Globus pallidus (tissue), 1 donor: Measurements from ENCODE around the gene FOXK2.
A peak's percentile ranks its signal among the peaks of the same experiment; 100 is the strongest.

Experiments used
- DNase-seq: peaks from one replicate; pipeline ENCODE4 v3.0.0-alpha.2; 2015; ENCODE audit warnings: low spot score

The FOXK2 gene

DNA sequence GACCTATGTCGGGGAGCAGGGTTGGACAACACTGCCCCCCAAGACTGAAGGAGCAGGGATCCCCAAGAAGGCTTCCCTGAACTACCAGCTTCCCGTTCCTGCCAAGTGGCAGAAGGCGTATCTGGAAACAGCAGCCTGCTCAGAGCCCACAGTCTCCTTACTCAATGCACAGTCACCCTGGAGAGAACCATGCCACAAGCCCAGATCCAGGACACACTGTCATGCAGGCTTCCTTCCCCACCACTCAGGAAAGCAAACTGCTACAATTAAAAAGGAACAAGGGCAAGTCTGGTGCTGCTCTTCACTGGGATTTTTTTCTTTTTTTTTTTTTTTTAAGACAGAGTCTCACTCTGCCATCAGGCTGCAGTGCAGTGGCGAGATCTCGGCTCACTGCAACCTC, 120.5 kb downstream of the FOXK2 start:
- no peak for DNase-seq

DNA sequence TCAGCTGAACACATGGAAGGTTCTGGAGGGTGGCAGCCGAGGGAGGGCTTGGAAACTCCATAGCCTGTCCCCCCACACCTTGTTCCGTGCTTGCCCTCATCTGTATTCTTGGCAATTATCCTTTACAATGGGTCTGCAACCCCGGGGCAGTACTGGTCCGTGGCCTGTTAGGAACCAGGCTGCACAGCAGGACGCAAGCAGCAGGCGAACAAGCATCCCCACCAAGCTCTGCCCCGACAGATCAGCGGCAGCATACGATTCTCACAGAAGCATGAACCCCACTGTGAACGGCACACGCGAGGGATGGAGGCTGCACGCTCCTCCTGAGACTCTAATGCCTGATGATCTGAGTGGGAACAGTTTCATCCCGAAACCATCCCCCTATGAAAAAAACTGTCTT, 122.5 kb downstream of the FOXK2 start:
- DNase-seq, result no peak

DNA sequence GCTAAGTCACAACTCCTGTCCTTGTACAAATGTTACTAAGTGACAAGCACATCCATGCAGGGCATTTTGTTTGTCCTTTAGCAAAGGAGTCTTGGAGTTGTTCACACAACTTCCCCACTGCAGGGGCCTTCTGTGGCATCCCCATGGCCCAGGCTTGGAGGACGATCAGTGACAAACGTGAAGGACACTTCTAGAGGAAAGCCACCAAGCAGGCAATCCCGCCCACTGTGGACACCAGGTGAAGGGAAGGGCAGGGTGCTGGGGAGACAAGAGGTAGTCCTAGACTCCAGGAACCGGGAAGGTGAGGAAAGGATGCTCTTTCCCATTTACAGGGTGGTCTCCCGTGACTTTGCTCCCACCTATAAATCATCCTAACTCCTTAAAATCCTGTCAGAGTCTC, 124.6 kb downstream of the FOXK2 start:
- no peak for DNase-seq

DNA sequence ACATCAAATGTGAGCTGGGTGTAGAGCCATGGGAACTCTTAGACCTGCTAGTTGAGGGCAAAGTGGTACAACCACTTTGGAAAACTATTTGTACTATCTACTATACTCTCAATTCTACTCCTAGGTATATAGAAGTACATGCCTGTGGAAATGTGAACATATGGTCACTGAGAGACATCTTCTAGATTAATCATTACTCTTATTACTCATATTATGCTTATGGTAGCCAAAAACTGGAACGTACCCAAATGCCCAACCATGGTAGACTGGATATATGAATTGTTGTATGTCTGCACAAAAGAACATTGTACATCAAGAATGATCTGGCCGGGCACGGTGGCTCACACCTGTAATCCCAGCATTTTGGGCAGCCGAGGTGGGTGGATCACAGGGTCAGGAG, 126.0 kb downstream of the FOXK2 start:
- no peak for DNase-seq

DNA sequence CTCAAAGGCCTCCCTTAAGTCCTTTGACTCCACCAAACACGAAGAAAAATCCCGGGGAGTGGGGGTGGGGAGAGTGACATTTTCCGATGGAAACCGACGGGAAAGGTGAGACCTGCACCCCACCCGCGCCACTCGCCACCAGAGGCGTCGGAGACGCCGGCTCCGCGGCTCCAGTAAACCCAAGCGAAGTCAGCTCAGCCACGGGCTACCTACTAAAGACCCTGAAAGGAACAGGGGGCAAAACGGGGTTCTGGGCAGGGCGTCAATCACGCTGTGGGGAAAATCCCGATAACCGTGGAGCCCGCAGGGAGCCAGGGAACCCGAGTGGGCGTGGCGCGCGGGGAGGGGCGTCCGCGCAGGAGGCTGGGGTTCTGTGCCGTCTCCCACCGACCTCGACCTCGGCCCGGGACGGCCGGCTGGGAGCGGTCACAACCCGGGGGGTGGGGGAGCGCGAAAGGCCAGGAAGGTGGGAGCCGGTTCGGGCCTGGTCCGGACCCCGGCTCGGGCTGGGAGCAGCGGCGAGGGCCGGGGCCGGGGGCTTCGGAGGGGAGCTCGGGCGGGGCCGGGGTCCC, 128.1 kb downstream of the FOXK2 start:
- DNase-seq, result no peak

DNA sequence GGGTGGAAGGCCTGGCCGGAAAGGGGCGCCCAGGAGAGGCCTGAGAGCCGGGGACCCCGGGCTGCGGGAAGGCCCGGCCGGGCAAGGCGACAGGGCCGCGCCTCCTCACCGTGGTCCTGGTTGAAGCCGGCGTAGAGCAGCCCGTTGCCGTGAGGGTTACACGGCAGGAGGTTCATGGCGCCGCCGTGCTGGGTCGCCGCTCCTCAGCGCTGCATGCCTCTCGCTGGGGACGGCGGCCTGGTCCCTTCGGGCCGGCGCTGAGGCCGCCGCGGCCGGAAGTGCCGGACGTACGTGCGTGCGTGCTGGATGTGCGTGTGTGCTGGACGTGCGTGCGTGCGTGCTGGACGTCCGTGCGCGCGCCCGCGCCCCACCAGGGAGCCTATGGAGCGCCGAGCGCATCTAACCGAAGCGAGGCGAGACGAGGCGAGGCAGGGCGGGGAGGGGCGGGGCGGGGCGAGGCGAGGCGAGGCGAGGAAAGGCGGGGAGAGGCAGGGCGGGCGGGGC, 128.7 kb downstream of the FOXK2 start, which contains the start of gene WDR45B:
Gene WDR45B, minus strand, starts transcription at position 280 of the 504 bp plus-strand sequence. Its CDS starts 104 bp downstream, at position 176.
- peak; percentile 97 for DNase-seq

DNA sequence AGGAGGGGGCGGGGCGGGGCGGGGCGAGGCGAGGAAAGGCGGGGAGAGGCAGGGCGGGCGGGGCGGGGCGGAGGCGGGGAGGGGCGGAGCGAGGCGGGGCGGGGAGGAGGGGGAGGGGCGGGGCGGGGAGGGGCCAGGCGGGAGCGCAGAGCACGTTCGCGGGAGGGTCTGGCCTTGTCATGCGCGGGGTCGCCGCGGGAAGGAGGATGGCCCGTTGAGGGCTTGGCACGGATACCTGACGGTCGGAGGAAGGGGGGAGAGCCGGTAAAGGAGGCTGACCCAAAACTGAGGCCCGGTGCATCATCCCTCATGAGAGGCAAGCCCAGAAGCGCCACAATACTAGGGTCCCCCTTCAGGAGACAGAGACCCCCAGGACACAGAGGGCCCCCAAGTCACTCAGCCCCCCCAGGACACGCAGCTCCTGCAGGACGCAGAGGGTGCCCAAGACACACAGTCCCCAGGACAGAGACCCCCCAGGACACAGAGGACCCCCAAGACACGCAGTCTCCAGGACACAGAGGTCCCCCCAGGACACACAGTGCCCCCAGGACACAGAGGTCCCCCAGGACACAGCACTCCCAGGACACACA, 129.3 kb downstream of the FOXK2 start:
- peak; percentile 55 for DNase-seq

DNA sequence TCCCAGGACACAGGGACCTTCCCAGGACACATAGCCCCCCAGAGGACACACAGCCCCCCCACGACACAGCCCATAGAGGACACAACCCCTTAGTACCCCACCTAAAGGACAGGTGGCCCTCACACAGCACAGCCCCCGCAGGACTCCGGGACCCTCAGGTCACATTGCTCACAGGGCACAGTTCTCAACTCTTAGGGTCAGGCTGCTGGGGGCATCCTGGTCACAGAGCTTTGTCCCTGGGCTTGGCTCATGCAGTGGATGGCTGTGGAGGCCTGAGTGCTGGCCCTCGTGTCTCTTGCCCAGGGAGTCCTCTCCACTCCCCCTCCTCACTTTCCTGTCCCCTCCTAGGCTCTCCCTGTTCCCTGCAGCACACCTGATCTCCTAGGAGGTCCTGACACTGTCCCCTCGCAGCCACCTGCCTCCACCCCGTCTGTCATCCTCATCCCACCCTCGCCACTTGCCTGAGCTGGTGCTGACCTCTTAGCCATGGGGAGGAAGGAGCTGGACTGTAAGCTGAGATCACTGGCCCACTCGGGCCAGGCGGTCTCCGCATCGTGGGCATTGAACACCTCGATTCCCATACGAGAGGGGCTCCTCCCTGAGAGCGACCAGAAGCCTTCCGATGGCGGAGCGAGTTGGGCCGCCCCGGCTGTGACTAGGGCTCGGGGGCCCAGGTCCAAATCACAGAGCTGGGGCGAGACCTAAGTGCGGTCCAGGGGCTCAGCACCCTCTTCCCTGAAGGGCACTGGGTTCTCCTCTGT, 130.1 kb downstream of the FOXK2 start:
- DNase-seq, result no peak

DNA sequence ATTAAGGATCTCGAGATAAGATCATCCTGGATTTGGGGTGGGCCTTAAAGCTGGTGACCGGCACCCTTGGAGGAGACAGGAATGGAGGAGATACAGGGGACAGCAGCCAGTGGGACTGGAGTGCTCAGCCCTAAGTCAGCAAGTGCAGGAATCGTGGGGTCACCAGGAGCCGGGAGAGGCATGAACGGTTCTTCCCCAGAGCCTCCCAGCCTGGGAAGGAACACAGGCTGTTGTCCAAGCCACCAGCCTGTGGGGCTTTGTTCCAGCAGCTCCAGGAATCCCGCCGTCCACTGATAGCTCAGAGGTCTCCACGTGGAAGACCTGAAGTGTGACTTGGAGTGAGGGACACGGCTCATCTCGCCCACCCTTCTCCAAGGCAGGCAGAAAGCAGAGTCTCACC, 131.2 kb downstream of the FOXK2 start:
- DNase-seq, result no peak

DNA sequence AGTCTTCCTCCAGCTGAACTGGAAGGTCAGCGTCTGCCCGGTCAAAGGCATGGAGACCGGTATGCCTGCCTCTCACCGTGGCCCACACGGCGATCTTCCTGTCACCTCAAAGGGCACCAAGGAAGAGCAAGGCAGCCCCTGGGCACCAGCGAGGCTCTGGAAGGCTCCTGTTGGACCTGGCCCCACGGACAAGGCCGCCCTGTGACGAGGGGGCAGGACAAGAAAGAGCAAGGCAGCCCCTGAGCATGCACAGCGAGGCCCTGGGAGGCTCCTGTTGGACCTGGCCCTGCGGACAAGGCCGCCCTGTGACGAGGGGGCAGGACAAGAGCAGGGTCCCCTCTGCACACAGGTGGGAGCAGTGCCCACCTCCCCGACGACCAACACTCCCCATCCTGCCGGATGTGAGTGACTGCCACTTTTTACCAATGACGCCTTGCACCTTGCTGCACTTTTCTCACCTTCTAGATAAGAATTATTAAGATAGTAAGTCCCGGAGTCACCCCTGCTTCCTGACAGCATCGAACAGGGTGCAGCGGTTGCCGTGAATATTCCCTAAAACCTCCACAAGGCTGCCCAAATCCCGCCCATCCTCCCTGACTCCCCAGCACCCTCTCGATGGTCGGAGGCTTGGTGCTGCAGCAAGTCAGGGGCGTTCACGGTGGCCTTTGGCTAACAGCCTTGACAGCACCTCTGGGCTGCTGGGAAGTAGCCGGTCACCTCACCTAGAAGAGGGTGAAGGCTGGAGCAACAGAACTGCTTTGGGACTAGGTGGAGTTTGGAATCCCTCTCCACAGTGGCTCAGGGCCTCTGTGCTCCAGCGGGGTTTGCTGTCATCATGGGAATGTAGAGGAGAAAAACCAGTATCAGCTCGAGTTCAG, 134.4 kb downstream of the FOXK2 start:
- no peak for DNase-seq
